ENCODE data around the gene PPP1R14D.
A peak's percentile ranks its signal among the peaks of the same experiment; 100 is the strongest.
"Not testable (repeated sequence)": the region's sequence is repeated elsewhere in the genome, so short reads cannot be mapped to it uniquely, and the experiment has no call there.

PPP1R14D gene, protein sequence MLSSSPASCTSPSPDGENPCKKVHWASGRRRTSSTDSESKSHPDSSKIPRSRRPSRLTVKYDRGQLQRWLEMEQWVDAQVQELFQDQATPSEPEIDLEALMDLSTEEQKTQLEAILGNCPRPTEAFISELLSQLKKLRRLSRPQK

DNA sequence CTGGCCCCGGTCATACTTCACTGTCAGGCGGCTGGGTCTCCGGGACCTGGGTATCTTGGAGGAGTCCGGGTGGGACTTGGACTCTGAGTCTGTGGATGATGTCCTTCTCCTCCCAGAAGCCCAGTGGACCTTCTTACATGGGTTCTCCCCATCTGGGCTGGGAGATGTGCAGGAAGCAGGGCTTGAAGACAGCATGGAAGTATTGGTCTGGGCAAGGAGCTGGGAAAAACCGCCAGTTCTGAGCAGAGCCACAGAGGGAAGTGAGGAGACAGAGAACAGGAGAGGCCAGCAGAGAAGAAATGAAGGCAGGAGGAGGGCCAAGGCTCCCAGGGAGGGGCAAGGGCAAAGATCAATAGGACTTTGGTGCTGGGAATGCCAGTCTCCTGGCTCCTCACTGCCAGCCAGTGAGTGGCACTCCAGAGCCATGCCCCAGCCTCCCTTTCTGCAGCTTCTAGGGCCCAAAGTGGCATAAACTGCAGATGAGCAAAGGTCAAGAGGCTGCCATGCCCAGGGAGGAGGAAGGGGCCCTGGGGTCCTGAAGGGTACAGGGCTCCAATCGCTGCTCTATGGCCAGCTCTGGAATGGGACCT, at the start of gene PPP1R14D:
TSS of gene PPP1R14D (minus strand) at position 262 of the 590 bp plus-strand sequence. CDS start at position 195, 67 bp downstream.
- no peak for DNase-seq

- DNase-seq: no peak
Measured at GRCh38 chr15:40877694-40878093, 49.2 kb upstream of the PPP1R14D start.

- no peak for DNase-seq
Measured at GRCh38 chr15:40875991-40876730, 47.7 kb upstream of the PPP1R14D start.

GRCh38 chr15:40873694-40874561, 45.4 kb upstream of the PPP1R14D start, which contains the start of gene RHOV:
Gene RHOV, minus strand, starts transcription at chr15:40874234. Its CDS starts 95 bp downstream, at chr15:40874139.
- peak; percentile 26 to 32 for DNase-seq

- no peak for DNase-seq
Measured at GRCh38 chr15:40872791-40873693, 44.5 kb upstream of the PPP1R14D start.

GRCh38 chr15:40871749-40872617, 43.5 kb upstream of the PPP1R14D start:
- peak; percentile 37 to 42 for DNase-seq

- DNase-seq: no peak
Measured at GRCh38 chr15:40870716-40871115, 42.2 kb upstream of the PPP1R14D start.

GRCh38 chr15:40869686-40870085, 41.2 kb upstream of the PPP1R14D start:
- DNase-seq: no peak

- no peak for DNase-seq
Measured at GRCh38 chr15:40867199-40867598, 38.7 kb upstream of the PPP1R14D start.

DNA sequence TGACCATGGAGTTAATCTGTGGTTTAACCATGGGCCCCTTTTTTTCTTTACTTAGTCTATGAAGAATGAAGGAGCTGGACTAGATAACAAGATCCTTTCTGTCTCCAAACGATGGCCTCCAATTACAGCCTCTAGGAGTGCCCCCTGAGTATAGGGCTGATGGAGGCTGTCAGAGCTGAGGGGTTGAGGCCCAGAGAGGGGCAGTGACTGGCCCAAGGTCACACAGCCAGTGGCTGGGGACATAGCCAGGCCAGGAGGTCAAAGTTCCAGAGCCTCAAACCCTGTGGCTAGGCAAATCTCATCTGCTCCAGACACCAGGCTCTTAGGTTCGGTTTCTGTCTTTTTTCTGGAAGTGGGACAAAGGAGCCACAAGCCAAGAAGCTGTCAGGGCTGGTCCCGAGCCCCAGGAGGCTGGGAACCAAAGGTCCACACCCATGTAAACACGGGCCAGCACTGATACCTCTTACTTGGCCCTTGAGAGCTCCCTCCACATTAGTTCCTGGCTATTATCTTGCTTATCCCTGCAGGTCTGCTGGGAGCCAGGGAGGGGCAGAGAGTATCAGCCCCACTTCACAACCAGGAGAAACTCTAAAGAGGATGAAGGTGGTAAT, 35.3 kb upstream of the PPP1R14D start:
- DNase-seq: no peak

GRCh38 chr15:40861147-40861546, 32.6 kb upstream of the PPP1R14D start:
- DNase-seq: not testable (repeated sequence)

GRCh38 chr15:40859206-40859851, 30.8 kb upstream of the PPP1R14D start:
- peak; percentile 78 to 81 for DNase-seq

- no peak for DNase-seq
Measured at GRCh38 chr15:40858706-40859105, 30.2 kb upstream of the PPP1R14D start.

- DNase-seq: peak; percentile 75 to 79
Measured at GRCh38 chr15:40857601-40858341, 29.3 kb upstream of the PPP1R14D start.

DNA sequence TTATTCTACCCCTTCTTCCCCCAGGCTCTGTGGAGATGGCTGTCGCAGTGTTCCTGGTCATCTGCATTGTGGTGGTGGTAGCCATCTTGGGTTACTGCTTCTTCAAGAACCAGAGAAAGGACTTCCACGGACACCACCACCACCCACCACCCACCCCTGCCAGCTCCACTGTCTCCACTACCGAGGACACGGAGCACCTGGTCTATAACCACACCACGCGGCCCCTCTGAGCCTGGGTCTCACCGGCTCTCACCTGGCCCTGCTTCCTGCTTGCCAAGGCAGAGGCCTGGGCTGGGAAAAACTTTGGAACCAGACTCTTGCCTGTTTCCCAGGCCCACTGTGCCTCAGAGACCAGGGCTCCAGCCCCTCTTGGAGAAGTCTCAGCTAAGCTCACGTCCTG, 28.2 kb upstream of the PPP1R14D start:
- no peak for DNase-seq

DNA sequence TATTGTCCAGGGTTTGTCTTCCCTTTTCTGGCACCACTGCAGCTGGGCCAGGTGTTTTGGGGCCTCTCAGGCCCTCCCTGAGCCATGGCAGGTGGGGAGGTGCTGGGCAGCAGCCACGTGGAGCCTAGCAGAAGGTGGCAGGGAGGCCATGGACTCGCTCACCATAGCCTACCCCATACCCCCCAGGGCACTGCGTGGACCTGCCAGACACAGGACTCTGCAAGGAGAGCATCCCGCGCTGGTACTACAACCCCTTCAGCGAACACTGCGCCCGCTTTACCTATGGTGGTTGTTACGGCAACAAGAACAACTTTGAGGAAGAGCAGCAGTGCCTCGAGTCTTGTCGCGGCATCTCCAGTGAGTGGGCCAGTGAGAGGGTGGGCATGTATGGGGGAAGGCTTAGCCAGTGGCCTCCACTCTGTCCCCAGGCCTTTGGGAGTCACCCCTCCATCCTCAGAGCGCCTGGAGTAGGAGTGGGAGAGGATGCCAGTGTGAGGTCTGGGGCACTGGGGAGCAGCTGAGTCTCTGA, 27.3 kb upstream of the PPP1R14D start:
- DNase-seq: no peak

DNA sequence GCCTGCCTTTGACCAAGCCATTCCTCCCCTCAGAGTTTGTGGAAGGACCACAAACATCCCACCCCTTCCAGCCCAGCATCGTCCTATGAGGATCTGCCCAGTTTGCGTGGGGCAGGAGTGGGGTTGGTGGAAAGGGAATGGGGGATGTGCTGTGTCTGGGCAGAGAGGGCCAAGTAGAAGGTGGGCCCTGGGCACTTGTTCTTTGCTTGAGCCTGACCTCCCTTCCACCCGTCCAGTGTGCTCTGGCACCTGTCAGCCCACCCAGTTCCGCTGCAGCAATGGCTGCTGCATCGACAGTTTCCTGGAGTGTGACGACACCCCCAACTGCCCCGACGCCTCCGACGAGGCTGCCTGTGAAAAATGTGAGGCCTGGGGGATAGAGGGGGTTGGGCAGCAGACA, 25.7 kb upstream of the PPP1R14D start:
- DNase-seq: no peak

DNA sequence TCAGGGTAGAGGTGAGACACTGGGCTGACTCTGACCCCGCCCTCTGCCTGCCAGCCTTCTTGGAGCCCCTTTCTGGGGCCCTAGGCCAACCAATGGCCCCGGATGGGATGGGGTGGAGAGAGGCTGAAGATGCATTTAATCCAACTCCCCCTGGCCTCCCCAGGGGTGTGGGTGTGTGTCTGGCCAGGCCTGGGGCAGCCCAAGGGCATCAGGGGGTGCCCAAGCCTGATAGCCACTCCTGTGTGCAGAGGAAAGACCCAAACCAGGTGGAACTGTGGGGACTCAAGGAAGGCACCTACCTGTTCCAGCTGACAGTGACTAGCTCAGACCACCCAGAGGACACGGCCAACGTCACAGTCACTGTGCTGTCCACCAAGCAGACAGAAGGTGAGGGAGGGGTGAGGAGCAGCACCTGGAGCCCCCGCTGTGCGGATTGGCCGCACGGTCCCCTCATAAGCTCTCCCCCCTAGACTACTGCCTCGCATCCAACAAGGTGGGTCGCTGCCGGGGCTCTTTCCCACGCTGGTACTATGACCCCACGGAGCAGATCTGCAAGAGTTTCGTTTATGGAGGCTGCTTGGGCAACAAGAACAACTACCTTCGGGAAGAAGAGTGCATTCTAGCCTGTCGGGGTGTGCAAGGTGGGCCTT, 24.9 kb upstream of the PPP1R14D start:
- no peak for DNase-seq

All from activated CD4-positive, alpha-beta T cell treated with anti-CD3 and anti-CD28 coated beads, Interleukin-2, amount 50 U/mL, for 4 hours (primary cell).